Activated CD4-positive, CD25-positive, alpha-beta regulatory T cell treated with anti-CD3 and anti-CD28 coated beads, Interleukin-2, amount 50 U/mL, for 72 hours (primary cell): ENCODE results near the gene PPP1R7.
A peak's percentile ranks its signal among the peaks of the same experiment; 100 is the strongest.
"Not testable (repeated sequence)": the region's sequence is repeated elsewhere in the genome, so short reads cannot be mapped to it uniquely, and the experiment has no call there.

Experiments used
- DNase-seq: peaks from one replicate; pipeline ENCODE4 v3.0.0; 2021

The PPP1R7 gene, protein sequence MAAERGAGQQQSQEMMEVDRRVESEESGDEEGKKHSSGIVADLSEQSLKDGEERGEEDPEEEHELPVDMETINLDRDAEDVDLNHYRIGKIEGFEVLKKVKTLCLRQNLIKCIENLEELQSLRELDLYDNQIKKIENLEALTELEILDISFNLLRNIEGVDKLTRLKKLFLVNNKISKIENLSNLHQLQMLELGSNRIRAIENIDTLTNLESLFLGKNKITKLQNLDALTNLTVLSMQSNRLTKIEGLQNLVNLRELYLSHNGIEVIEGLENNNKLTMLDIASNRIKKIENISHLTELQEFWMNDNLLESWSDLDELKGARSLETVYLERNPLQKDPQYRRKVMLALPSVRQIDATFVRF

GRCh38 chr2:241149925-241150659 is at the start of gene PPP1R7:
Gene PPP1R7, plus strand, starts transcription at chr2:241150467. Its CDS starts 29 bp downstream, at chr2:241150496.
- peak; percentile 90 for DNase-seq

DNA sequence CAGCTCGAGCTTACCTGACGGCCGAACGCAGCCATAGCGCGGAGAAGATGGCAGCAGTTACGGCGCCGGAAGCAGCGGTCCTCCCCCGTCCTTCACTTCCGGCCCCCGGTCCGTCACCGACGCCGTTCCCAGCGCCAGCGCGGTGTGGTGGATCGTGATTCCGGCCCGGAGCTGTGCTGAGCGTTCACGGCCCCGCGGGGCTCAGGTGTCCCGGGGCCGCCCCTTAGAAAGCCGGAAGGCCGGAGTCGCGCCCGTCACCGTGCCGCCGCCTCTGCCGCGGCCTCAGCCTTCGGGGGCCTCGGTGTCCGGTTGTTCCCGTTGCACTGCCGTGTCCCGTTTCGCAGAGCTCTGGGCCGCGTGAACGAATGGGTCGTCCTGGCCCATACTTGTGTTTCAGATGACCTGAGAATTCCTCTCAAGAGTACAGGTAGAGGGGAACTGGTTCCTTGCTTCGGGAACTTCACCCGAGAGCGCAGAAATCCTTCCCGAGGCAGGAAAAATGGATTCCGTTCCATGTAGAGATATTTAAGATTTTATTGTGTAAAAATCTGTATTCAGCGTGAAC is 47.9 kb upstream of the PPP1R7 start, which contains the start of gene MTERF4:
TSS of gene MTERF4 (minus strand) at position 49 of the 565 bp plus-strand sequence. CDS start at position 35, 14 bp downstream.
- peak; percentile 86 for DNase-seq

- DNase-seq, result no peak
These were observed 47.1 kb upstream of the PPP1R7 start for GRCh38 chr2:241103176-241103595.

GRCh38 chr2:241104611-241105010 is 45.7 kb upstream of the PPP1R7 start:
- DNase-seq, result not testable (repeated sequence)

GRCh38 chr2:241105641-241106040 is 44.6 kb upstream of the PPP1R7 start:
- no peak for DNase-seq

DNA sequence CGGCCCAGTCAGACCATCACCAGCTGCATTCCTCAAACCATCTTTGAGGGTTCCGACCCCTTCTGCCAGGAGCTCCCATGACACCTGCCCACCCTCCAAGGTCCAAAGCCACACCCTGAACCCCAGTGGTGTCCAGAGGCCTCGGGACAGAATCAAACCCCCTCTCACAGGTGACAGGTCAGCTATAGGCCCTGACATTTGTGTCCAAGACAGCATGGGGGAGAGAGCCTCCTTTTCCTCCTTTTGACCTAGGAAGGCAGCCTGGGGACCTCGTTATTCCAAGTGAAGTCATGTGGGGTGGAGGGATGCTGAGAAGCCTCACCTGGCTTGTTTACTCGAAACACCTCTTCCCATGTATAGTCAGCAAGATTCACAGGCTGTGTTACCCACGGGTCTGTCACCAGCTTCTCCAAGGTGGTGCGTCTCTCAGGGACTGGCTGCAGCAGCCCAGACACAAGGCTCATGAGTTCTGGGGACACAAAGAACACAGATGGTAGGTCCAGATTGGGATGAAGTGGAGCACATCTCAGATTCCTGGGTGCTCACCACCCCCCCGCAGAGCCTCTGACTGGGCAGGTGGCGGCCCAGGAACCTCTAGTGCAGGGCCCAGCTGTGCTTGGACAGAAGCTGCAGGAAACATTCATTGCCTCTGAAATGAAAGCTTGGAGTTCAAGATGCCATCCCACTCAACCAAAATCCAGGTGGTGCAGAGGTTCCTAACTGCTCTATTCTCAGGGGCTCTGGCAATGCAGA is 43.1 kb upstream of the PPP1R7 start:
- no peak for DNase-seq

DNA sequence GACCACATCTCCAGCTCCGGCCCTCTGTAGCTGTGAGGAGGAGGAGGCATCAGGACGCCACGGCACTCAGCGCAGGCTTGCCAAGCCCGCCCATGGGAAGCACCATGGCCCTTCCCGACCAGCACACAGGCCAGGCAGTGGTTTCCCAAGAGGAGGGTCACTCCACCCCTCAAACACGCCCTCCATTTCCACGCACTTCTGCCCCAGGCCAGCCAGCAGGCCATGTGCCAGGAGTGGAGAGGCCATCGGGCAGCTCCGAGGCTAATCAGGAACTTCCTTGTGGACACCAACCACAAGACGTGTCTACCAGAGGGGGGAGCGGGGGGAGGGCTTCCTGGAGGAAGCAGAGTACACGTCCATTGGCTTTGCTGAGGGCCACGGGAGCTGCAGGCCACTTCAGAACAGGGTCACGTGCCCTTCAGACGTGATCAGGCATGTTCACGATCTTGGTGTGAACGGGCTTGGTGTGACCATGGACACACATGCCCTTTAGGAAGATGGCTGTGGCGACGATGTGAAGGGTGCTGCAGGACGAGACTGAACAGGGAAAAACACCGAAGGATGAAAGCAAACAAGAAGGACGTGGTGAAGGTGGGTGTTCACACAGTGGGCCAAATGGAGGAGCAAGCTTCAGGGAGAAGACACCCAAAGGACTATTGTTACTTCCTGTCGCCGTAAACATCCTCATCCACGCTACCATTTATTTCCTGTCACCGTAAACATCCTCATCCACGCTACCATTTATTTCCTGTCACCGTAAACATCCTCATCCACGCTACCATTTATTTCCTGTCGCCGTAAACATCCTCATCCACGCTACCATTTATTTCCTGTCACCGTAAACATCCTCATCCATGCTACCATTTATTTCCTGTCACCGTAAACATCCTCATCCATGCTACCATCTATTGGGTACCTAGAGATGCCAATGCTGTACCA is 41.7 kb upstream of the PPP1R7 start:
- peak; percentile 14 for DNase-seq

DNA sequence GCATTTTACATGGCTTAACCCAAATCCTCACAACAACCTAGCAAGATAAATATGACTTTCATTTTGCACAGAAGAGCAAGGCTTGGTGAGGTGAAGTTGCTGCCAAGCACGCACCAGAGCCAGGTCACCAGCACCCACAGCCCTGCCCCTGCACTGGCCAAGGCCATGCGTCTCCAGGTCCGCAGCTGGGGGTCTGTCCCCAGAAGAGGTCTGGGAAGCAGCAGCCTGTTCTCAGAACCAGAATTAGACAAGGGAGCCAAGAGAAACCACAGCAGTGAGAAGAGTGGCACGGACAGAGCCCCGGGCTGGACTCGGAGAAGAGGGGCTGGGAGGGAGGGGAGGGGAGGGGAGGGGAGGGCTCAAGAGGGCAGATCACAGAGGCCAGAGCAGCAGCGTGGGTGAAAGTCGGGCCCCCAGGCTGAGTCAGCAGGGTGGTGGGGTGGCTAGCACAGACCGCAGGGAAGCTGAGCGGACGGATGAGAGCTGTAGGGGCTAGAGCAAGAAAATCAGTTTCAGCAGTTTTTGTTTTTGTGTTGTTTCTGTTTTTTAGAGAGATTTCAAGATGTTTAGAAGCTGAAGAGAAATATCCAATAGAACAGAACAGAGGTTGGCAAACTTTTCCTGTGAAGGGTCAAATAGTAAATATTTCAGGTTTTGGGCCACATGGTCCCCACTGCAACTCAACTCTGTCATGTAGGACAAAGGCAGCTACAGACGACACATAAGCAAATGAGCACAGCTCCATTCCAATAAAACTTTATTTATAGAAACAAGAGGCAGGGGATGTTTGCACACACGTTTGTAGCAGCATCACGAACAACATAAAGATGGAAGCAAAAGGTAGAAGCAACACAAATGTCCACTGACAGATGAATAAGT is 40.8 kb upstream of the PPP1R7 start:
- no peak for DNase-seq

- DNase-seq, result no peak
These were observed 40.1 kb upstream of the PPP1R7 start for GRCh38 chr2:241110089-241110606.

- DNase-seq, result no peak
These were observed 39.4 kb upstream of the PPP1R7 start for GRCh38 chr2:241110607-241111439.

- no peak for DNase-seq
These were observed 38.8 kb upstream of the PPP1R7 start for GRCh38 chr2:241111440-241111805.

DNA sequence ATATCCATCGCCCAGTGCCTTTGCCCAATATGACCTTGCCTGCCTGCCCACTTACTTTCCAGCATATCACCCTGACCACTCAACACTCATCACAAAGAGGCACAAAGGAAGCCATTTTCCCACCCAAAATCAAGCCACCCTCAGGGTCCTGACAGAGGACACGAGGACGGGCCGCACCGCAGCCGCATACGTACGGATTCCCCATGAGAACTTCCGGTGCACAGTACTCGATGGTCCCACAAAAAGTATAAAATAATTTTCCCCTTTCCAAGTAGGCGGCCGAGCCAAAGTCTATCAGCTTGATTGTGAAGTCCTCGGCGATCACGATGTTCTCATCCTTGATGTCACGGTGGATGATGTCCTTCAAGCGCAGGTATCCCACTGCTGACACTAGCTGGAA is 38.2 kb upstream of the PPP1R7 start:
- DNase-seq, result no peak

- DNase-seq, result no peak
These were observed 37.7 kb upstream of the PPP1R7 start for GRCh38 chr2:241112592-241112991.

GRCh38 chr2:241114836-241115235 is 35.4 kb upstream of the PPP1R7 start:
- no peak for DNase-seq

DNA sequence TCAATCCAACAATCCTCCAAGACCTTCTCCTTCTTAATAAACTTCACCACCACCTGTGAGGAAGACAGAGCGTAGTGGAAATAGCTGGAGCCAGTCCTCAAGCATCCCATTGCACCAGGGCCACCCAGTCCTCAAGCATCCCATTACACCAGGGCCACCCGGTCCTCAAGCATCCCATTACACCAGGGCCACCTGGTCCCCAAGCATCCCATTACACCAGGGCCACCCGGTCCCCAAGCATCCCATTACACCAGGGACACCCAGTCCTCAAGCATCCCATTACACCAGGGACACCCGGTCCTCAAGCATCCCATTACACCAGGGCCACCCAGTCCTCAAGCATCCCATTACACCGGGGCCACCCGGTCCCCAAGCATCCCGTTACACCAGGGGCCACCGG is 34.9 kb upstream of the PPP1R7 start:
- no peak for DNase-seq

DNA sequence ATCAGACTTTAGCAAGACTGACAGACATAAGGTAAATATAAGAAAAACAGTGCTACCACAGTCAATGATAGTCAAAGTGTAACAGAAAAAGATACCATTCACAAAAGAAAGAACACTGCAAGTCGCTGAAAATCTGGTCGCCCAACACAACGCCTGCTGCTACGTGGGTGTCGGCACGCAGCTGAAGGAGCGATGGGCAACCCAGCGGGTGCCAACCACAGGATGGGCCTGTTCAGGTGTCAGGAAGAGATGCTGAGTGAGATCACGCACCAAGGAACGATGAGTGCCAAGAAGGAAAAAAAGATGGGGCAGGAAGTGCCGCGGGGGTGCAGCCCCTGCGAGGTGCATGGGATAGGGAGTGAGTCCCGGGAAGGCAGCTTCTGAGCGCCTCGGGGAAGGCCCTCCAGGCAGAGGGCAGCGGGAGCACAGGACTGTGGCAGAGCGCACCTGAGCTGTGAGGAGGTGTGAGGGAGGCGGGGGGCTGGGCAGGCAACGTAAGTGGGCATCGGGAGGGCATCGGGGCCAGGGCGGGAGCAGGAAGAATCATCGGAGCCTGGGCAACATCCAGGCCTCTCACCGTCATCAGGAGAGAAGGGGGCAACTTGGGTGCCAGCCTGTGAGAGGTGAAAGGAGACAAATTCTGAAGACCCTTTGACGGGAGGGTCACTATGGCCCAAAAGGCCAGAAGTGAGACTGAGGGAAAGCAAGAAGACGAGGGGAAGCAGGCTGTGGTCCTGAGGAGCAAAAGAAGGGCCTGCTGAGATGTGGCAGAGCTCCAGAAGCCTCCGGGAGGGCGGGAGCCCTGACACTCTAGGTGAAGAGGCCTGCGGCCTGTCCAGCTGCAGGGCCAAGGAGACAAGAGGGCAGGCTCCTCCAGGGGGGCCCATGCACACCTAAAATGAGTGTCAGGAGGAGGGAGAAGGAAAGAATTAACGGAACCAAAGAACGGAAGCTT is 33.4 kb upstream of the PPP1R7 start:
- no peak for DNase-seq

- DNase-seq, result no peak
These were observed 31.3 kb upstream of the PPP1R7 start for GRCh38 chr2:241118737-241119505.

DNA sequence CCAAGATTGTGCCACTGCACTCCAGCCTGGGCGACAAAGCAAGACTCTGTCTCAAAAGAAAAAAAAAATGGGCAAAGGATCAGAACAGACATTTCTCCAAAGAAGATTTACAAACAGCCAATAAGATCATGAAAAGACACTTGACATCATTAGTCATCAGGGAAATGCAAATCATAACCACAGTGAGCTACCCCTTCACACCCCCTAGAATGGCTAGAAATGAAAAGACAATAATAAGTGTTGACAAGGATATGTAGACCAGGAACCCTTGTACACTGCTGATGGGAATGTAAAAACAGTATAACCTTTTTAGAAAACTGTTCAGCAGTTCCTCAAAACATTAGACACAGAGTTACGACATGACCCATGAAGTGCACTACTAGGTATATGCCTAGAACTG is 29.8 kb upstream of the PPP1R7 start:
- no peak for DNase-seq
